Activated naive CD8-positive, alpha-beta T cell treated with anti-CD3 and anti-CD28 coated beads for 36 hours (primary cell): ENCODE results near the gene VEGFA. TPM values are rescaled to one million over a fixed set of nuclear protein-coding genes. Genes with fewer than 3 reads are reported as not detected.

Source experiments
- DNase-seq: peaks from one replicate; pipeline ENCODE4 v3.0.0; 2021
- H3K27ac Mint-ChIP-seq: one replicate; pipeline ENCODE4 v1.8.0; 2022; ENCODE audit warnings: mild to moderate bottlenecking, moderate library complexity, mixed read lengths
- H3K27me3 Mint-ChIP-seq: one replicate; pipeline ENCODE4 v1.8.0; 2022; ENCODE audit warnings: mild to moderate bottlenecking, mixed read lengths
- H3K36me3 Mint-ChIP-seq: one replicate; pipeline ENCODE4 v1.8.0; 2021; ENCODE audit warnings: mild to moderate bottlenecking, mixed read lengths
- H3K4me1 Mint-ChIP-seq: one replicate; pipeline ENCODE4 v1.8.0; 2021; ENCODE audit warnings: mixed read lengths
- H3K4me3 Mint-ChIP-seq: one replicate; pipeline ENCODE4 v1.8.0; 2022; ENCODE audit warnings: mild to moderate bottlenecking, moderate library complexity, mixed read lengths
- H3K9me3 Mint-ChIP-seq: one replicate; pipeline ENCODE4 v1.8.0; 2022; ENCODE audit warnings: mixed read lengths
- total RNA-seq, 2 experiments: library from RNA; stranded (reverse); gene quantifications; one replicate each; pipeline ENCODE4 v1.2.3, GENCODE V29; 2021

VEGFA gene
- 10 to 100 TPM; 51.9 to 54.7 TPM for total RNA-seq

- Mint-ChIP-seq H3K36me3 (peaks cover 22% of the 10 kb centered on the region), H3K4me3 (peak within 1 kb of the TSS; percentile 99), H3K27ac (peak within 1 kb of the TSS; percentile 94), H3K9me3 (no peaks in the 10 kb centered on the region), H3K4me1 (peaks cover 26% of the 10 kb centered on the region), H3K27me3 (peaks cover 15% of the 10 kb centered on the region)
- DNase-seq: peak; percentile 86
Measured at GRCh38 chr6:43769526-43770371, at the start of gene VEGFA. VEGFA (plus strand) TSS chr6:43770211.

DNA sequence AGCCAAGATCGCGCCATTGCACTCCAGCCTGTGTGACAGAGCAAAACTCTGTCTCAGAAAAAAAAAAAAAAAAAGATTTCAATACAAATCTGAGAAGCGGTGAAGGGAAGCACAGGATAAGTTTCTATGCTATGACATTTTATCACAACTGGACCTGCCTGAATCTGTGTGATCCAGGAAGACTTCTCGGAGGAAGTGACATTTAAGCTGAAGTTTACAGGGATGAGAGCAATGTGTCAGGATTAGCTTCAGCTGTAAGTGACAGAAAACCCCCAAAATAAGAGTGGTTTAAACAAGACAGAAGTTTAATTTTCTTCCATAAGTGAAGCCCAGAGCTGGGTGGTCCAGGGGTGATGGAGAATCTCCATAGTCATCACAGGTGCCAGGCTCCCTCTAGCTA lies 49.0 kb upstream of the VEGFA start:
- no peak for DNase-seq
- H3K4me1 Mint-ChIP-seq: peaks cover 22% of the 10 kb centered on the region
- H3K4me3 Mint-ChIP-seq: no peak overlapping the region
- H3K27me3 Mint-ChIP-seq: no peaks in the 10 kb centered on the region
- H3K9me3 Mint-ChIP-seq: no peaks in the 10 kb centered on the region
- H3K27ac Mint-ChIP-seq: no peak overlapping the region
- H3K36me3 Mint-ChIP-seq: no peaks in the 10 kb centered on the region

- no peak overlapping the region for H3K4me3 Mint-ChIP-seq
- DNase-seq: no peak
- peak overlapping the region; percentile 53 for H3K27ac Mint-ChIP-seq
- H3K36me3 Mint-ChIP-seq: no peaks in the 10 kb centered on the region
- no peaks in the 10 kb centered on the region for H3K9me3 Mint-ChIP-seq
- no peaks in the 10 kb centered on the region for H3K27me3 Mint-ChIP-seq
- peaks cover 28% of the 10 kb centered on the region for H3K4me1 Mint-ChIP-seq
Measured at GRCh38 chr6:43722920-43723545, 47.0 kb upstream of the VEGFA start.

GRCh38 chr6:43723737-43724295 lies 46.2 kb upstream of the VEGFA start:
- H3K4me1 Mint-ChIP-seq: peaks cover 28% of the 10 kb centered on the region
- H3K36me3 Mint-ChIP-seq: no peaks in the 10 kb centered on the region
- peak overlapping the region; percentile 89 for H3K27ac Mint-ChIP-seq
- no peaks in the 10 kb centered on the region for H3K27me3 Mint-ChIP-seq
- H3K9me3 Mint-ChIP-seq: no peaks in the 10 kb centered on the region
- peak; percentile 71 for DNase-seq
- no peak overlapping the region for H3K4me3 Mint-ChIP-seq

- H3K36me3 Mint-ChIP-seq: no peaks in the 10 kb centered on the region
- no peaks in the 10 kb centered on the region for H3K9me3 Mint-ChIP-seq
- peak overlapping the region; percentile 89 for H3K27ac Mint-ChIP-seq
- H3K4me1 Mint-ChIP-seq: peaks cover 28% of the 10 kb centered on the region
- no peak for DNase-seq
- no peaks in the 10 kb centered on the region for H3K27me3 Mint-ChIP-seq
- H3K4me3 Mint-ChIP-seq: peak overlapping the region; percentile 65
Measured at GRCh38 chr6:43724354-43724753, 45.7 kb upstream of the VEGFA start.

DNA sequence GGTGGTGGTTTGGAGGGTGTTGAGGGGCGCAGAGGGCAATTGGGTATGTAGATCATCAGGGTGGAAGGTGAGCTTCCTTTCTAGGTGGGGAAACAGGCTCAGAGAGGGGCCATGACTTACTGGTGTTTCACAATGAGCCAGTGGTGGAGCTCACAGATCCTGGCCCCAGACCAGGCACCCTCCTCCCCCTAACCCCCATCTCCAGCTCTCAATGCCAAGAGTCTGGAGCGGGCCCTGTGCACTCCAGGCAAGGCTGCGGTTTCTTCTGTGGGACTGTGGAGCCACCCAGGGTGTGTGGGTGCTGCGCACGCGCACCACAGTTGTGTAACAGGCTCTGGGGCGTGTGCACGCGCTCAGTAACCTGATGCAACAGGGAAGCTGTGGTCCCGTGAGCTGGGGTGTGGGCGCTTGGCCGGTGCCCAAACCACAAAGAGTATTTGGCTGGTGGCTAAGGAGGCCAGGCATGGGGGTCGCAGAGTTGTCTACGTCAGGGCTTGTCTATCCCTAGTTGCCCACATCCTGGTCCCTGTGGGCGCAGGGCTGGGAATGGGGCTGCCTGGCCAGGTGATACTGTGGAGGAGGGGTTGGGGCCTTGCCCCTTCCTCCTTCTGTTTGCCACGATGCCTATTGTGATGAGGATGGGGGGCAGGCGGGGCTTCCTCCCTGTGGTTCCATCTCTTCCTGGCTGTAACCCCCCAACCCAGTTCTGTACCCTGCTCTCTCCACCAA lies 44.9 kb upstream of the VEGFA start:
- H3K27ac Mint-ChIP-seq: peak overlapping the region; percentile 89
- peak; percentile 86 for DNase-seq
- no peaks in the 10 kb centered on the region for H3K36me3 Mint-ChIP-seq
- peaks cover 28% of the 10 kb centered on the region for H3K4me1 Mint-ChIP-seq
- H3K4me3 Mint-ChIP-seq: peak overlapping the region; percentile 65
- H3K27me3 Mint-ChIP-seq: no peaks in the 10 kb centered on the region
- peaks cover 2% of the 10 kb centered on the region for H3K9me3 Mint-ChIP-seq

DNA sequence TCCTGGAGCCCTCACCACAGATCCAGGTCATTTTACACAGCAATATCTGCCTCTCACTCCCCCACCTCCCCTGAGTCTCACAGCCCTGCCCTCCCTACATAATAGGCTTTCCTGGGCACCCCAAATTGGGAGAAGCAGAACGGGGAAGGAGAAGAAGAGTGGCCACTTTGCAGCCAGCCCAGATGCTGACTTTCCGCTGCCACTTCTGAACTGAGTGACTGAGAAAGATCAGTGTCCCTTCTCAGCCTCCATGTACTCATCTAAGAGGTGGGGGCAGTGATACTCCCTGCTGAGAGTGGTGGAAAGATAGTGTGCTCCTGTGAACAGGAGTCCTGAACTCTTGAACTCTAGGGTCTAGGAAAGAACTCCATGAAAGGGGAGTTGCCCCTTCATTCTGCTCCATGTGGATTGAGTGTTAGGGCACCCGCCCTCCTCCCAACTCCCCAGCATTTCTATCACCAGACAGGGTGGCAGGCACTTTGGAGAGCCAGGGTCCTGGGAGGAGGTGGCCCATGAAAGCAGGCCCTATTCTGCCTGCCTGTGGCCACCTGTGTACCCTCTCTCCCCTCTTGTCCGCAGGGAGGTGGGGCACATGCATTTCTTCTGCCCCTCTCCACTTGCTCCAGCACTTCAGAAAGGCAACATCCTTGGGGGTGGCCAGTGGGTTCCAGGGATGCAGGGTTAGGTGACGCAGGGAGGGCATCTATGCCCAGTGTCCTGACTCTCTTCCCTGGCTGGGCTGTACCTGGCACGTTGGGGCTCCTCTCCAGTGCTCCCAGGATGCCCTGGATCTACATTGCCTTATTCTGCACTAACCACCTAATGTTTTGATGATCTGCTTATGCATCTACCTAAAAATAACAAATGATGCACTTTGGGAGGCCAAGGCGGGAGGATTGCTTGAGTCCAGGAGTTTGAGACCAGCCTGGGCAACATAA lies 44.1 kb upstream of the VEGFA start:
- Mint-ChIP-seq H3K27ac (peak overlapping the region; percentile 89), H3K36me3 (no peaks in the 10 kb centered on the region), H3K4me1 (peaks cover 28% of the 10 kb centered on the region), H3K9me3 (peaks cover 3% of the 10 kb centered on the region), H3K27me3 (no peaks in the 10 kb centered on the region), H3K4me3 (peak overlapping the region; percentile 43)
- DNase-seq: no peak

DNA sequence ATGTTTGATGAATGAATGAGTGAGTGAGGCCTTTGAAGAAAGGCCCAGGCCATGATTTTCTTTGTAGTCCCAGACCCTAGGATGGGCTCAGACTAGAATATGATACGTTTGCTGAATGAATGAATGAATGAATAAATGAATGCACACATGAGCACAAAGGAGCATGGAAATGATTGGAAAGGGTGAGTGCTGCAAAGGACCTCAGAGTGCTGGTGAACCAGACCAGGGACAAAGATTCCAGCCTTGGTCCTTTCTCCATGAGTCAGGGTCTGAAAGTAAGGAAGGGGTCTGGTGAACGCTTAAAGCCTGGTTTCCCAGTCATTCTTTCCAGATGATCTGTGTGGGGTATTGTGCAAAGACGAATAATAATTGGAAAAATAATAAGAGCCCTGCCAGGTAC lies 42.4 kb upstream of the VEGFA start:
- H3K27me3 Mint-ChIP-seq: no peaks in the 10 kb centered on the region
- no peak overlapping the region for H3K4me3 Mint-ChIP-seq
- peaks cover 28% of the 10 kb centered on the region for H3K4me1 Mint-ChIP-seq
- H3K27ac Mint-ChIP-seq: no peak overlapping the region
- peaks cover 8% of the 10 kb centered on the region for H3K36me3 Mint-ChIP-seq
- H3K9me3 Mint-ChIP-seq: peaks cover 16% of the 10 kb centered on the region
- no peak for DNase-seq

DNA sequence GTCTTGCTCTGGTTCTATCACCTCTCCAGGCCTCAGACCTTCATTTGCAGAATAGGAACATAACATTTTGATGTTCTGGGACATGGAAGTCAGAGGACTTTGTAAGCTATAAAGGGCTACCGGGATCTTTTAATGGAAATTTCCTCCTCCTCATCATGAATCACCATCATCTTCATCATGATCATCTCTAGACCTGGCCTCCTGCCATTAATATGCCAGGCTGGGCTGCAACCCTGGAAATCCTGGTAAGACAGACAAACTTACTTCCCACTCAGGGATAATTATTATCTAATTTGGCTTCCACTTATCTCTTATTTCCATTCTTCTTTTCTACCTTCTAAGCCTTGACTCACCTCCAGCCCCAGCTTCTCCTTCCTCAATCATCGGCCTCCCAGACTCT lies 41.4 kb upstream of the VEGFA start:
- H3K27ac Mint-ChIP-seq: no peak overlapping the region
- no peaks in the 10 kb centered on the region for H3K27me3 Mint-ChIP-seq
- H3K36me3 Mint-ChIP-seq: peaks cover 8% of the 10 kb centered on the region
- peaks cover 31% of the 10 kb centered on the region for H3K4me1 Mint-ChIP-seq
- DNase-seq: no peak
- peaks cover 16% of the 10 kb centered on the region for H3K9me3 Mint-ChIP-seq
- no peak overlapping the region for H3K4me3 Mint-ChIP-seq

DNA sequence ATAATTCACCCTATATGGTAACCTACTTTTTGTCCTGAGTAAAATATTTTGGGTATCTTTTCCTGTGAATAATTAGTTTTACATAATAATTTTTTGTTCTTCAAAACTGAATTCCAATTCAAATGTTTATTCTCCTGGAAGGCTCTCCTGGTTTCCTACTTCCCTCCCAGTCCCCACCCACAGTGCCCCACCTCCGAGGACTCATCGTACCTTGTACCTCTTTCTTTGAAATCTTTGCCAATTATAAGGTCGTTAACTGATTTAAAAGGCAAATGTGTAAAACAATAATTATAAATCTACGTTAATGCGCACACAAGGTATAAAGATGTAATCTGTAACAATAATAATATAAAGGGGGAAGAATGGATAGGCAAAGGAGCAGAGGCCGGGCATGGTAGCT lies 40.5 kb upstream of the VEGFA start:
- no peak overlapping the region for H3K27ac Mint-ChIP-seq
- no peak overlapping the region for H3K4me3 Mint-ChIP-seq
- H3K36me3 Mint-ChIP-seq: peaks cover 8% of the 10 kb centered on the region
- peaks cover 28% of the 10 kb centered on the region for H3K4me1 Mint-ChIP-seq
- H3K27me3 Mint-ChIP-seq: no peaks in the 10 kb centered on the region
- no peak for DNase-seq
- H3K9me3 Mint-ChIP-seq: peaks cover 16% of the 10 kb centered on the region

DNA sequence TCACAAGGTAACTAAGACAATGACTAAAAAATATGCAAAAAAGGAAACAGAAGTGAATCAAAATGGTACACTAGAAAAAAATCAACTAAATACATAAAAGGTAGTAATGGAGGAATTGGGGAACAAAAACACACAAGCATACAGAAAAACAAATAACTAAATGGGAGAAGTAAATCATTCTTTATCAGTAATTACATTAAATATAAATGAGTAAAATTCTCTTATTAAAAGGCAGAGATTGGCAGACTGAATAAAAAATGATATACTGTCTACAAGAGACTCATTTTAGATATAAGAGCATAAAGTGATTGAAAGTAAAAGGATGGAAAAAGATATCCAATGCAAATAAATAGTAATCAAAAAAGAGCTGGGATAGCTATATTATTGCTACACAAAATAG lies 39.4 kb upstream of the VEGFA start:
- peaks cover 16% of the 10 kb centered on the region for H3K9me3 Mint-ChIP-seq

DNA sequence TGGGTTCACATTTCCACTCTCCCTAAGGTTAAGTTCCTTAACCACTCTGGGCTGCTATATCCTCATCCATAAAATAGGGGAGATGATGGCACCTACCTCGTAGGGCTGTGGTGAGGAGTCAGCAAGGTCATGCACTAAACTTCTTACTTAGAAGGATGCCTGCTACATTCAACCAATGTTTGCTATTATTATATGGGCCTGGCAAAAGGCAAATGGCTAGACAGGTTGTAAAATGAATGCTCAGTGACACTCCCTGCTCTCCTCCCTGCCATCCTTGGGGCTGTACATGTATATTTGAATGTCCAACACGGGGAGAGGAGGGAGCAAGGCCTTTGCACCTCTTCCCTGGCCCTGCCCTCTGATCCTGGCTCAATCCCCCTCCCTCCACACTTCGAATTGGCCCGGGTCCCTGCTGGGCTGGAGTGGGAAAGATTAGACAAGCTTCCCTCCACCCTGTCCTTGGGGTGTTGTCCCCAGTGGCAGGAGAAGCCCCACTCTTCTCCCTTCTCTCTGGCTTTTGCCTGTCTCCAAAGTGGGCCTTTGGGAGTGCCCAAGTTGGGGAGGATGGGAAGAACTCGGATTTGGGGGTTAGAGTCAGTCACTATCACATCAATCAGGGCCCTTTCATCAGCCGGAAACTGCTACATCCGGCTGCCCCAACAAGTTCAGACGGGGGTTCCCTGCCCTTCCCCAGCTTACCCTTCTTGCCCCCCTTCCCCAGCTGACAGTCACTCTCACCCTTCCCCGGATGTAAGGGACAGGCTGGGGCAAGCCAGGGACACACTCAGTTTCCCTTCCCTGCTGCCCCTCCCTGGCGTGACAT lies 36.3 kb upstream of the VEGFA start:
- H3K4me3 Mint-ChIP-seq: no peak overlapping the region
- H3K27ac Mint-ChIP-seq: peak overlapping the region; percentile 83
- H3K27me3 Mint-ChIP-seq: no peaks in the 10 kb centered on the region
- peaks cover 16% of the 10 kb centered on the region for H3K9me3 Mint-ChIP-seq
- H3K4me1 Mint-ChIP-seq: peaks cover 17% of the 10 kb centered on the region
- peaks cover 8% of the 10 kb centered on the region for H3K36me3 Mint-ChIP-seq
- DNase-seq: peak; percentile 36

More for the DNA sequence above, 39.4 kb upstream of the VEGFA start:
- Mint-ChIP-seq H3K4me3 (no peak overlapping the region), H3K4me1 (peaks cover 20% of the 10 kb centered on the region), H3K36me3 (peaks cover 8% of the 10 kb centered on the region), H3K27ac (no peak overlapping the region), H3K27me3 (no peaks in the 10 kb centered on the region)
- DNase-seq: no peak

DNA sequence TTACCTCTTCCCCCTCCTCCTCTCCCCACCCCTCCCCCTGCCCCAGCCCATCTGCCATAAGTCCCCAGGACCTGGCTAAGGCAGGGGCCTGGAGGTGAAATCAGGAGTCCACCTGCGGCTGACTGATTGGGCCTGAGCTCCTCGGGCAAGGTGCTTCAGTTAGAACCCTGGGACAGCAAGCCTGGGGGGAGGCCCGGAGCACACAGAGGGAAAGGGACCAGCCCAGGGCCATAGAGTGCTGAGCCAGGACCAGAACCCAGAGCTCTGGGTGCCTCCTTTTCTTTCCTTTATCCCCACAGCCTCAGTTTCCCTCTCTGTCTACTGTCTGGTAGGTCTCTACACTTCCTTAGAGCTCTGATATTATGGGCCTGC lies 35.7 kb upstream of the VEGFA start:
- Mint-ChIP-seq H3K36me3 (peaks cover 8% of the 10 kb centered on the region), H3K27me3 (no peaks in the 10 kb centered on the region), H3K9me3 (peaks cover 16% of the 10 kb centered on the region), H3K27ac (peak overlapping the region; percentile 83), H3K4me1 (peaks cover 17% of the 10 kb centered on the region), H3K4me3 (no peak overlapping the region)
- DNase-seq: no peak
